Measurements from ENCODE around the gene DUSP1. TPM values are rescaled to one million over a fixed set of nuclear protein-coding genes. Genes with fewer than 3 reads are reported as not detected.

The DUSP1 gene
- total and polyA plus RNA-seq, 10 of the 15 experiments (the other 5 are each of a cell fraction or from before 2014, with no cell fraction given), result 1.4 to 6.2 (median 3.9) TPM

GRCh38 chr5:172757394-172758010 is 13.5 kb downstream of the DUSP1 start:
- H3K4me2 ChIP-seq (ENCODE audit: control insufficient read depth, insufficient read depth), result no peak overlapping the region
- H3K79me2 ChIP-seq (ENCODE audit: control insufficient read depth, insufficient read depth, low read length), result no peaks in the 10 kb centered on the region
- FAIRE-seq (no peak), DNase-seq (ENCODE audit: low read depth, low spot score) (no peak), ATAC-seq (no peak)
- no peaks in the 10 kb centered on the region for H3K36me3 ChIP-seq (ENCODE audit: control insufficient read depth in 2 of 2, insufficient read depth in 2 of 2, low read length in 1 of 2)
- ChIA-PET CTCF (no interaction called here), RAD21 (ENCODE audit: unreplicated experiment) (no interaction called here), SMC1A (ENCODE audit: uncharacterized antibody, unreplicated experiment) (no interaction called here), POLR2A (no interaction called here)
- WGBS (ENCODE audit: insufficient coverage, insufficient replicate concordance, low lambda C conversion rate, missing lambda C conversion rate), result 34% methylated on average over 9 of the region's 9 CpGs
- in situ Hi-C loops (cut with MboI) (no loop called here), intact Hi-C loops (cut with micrococcal nuclease; ENCODE audit: unreplicated experiment) (no loop called here)
- no peaks in the 10 kb centered on the region; the same call in 2 of the 3 replicates for H3K9me3 ChIP-seq (replicated peaks; ENCODE audit: control insufficient read depth, insufficient read depth, low read length)
- H3K9ac ChIP-seq (ENCODE audit: control insufficient read depth, insufficient read depth, low read length), result no peak overlapping the region
- no peaks in the 10 kb centered on the region for H4K20me1 ChIP-seq (ENCODE audit: control insufficient read depth, insufficient read depth)
- peaks cover 0 to 1% of the 10 kb centered on the region in 2 experiments; a peak in 1 of 4 replicates for H3K27me3 ChIP-seq (replicated peaks in 1 of 2; ENCODE audit: control insufficient read depth in 2 of 2, insufficient read depth in 2 of 2, low read length in 1 of 2)
- H3K4me1 ChIP-seq (ENCODE audit: control insufficient read depth, insufficient read depth, low read length), result no peaks in the 10 kb centered on the region
- no peak overlapping the region for H2AFZ ChIP-seq (ENCODE audit: control insufficient read depth, low read depth, low read length)
- H3K4me3 ChIP-seq, result no peak overlapping the region
- no TSS peak for BruUV-seq (replicated peaks)
- H3K27ac ChIP-seq (ENCODE audit: control insufficient read depth, insufficient read depth), result no peak overlapping the region
- no peak for TF ChIP-seq EGR1 (IDR thresholded peaks at IDR 0.05; ENCODE audit: borderline replicate concordance in 1 of 2, low read depth in 2 of 2, low read length in 2 of 2)
- no peak for TF ChIP-seq SMAD5 (IDR thresholded peaks at IDR 0.05; ENCODE audit: low read depth)
- TF ChIP-seq, protein P1, sequence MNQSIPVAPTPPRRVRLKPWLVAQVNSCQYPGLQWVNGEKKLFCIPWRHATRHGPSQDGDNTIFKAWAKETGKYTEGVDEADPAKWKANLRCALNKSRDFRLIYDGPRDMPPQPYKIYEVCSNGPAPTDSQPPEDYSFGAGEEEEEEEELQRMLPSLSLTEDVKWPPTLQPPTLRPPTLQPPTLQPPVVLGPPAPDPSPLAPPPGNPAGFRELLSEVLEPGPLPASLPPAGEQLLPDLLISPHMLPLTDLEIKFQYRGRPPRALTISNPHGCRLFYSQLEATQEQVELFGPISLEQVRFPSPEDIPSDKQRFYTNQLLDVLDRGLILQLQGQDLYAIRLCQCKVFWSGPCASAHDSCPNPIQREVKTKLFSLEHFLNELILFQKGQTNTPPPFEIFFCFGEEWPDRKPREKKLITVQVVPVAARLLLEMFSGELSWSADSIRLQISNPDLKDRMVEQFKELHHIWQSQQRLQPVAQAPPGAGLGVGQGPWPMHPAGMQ (IDR thresholded peaks at IDR 0.05; ENCODE audit: borderline replicate concordance), result no peak
- no peak for TF ChIP-seq USF1 (IDR thresholded peaks at IDR 0.05; ENCODE audit: borderline replicate concordance, extremely low read length, insufficient read depth, low read depth, low read length)
- TF ChIP-seq JUND (IDR thresholded peaks at IDR 0.05; ENCODE audit: low read depth, low read length), result no peak
- TF ChIP-seq NR2C1 (IDR thresholded peaks at IDR 0.05), result no peak
- no peak for TF ChIP-seq CREM (IDR thresholded peaks at IDR 0.05; ENCODE audit: low read depth)
- no peak for TF ChIP-seq ZNF24 (IDR thresholded peaks at IDR 0.05)
- TF ChIP-seq ZNF274 (IDR thresholded peaks at IDR 0.05; ENCODE audit: insufficient read depth, insufficient read length), result no peak
- no peak for TF ChIP-seq RCOR1 (conservative IDR thresholded peaks at IDR 0.05; ENCODE audit: low read depth, low read length)
- TF ChIP-seq HDGF (IDR thresholded peaks at IDR 0.05), result no peak
- TF ChIP-seq NFIC (IDR thresholded peaks at IDR 0.05; ENCODE audit: low read depth, low read length), result no peak
- TF ChIP-seq RAD21 (IDR thresholded peaks at IDR 0.05; ENCODE audit: insufficient read depth, low read depth, low read length), result no peak
- TF ChIP-seq NR2F1 (conservative IDR thresholded peaks at IDR 0.05), result no peak
- TF ChIP-seq CBX5 (IDR thresholded peaks at IDR 0.05; ENCODE audit: low read depth), result no peak
- no peak for TF ChIP-seq SIN3A (IDR thresholded peaks at IDR 0.05; ENCODE audit: low read depth, low read length)

Measured in GM12878 (cell line).